Transverse colon (tissue), 4 donors: ENCODE data around the gene ARFGAP3. TPM values are rescaled to one million over a fixed set of nuclear protein-coding genes. Genes with fewer than 3 reads are reported as not detected.
"Not testable (repeated sequence)": the region's sequence is repeated elsewhere in the genome, so short reads cannot be mapped to it uniquely, and the experiment has no call there.

Experiments used
- DNase-seq: peaks from one replicate; pipeline ENCODE4 v3.0.0-alpha.2; 2019
- H3K27ac ChIP-seq, 4 donors: fragments of 200-600 bp; sonication (generic); 2 replicates each; pipeline ENCODE4 v1.5.1; 2016 to 2018; ENCODE audit warnings: inconsistent platforms in 4 of 4
- H3K27me3 ChIP-seq: fragments of 200-600 bp; sonication (generic); 2 replicates; pipeline ENCODE4 v1.5.1; 2017; ENCODE audit warnings: inconsistent platforms
- H3K36me3 ChIP-seq, 4 donors: fragments of 200-600 bp; sonication (generic); 2 replicates each; pipeline ENCODE4 v1.5.1; 2017 to 2019; ENCODE audit warnings: inconsistent platforms in 4 of 4
- H3K4me1 ChIP-seq, 4 donors: fragments of 200-600 bp; sonication (generic); 2 replicates each; pipeline ENCODE4 v1.5.1; 2017 to 2020; ENCODE audit warnings: inconsistent platforms in 4 of 4
- H3K4me3 ChIP-seq, 4 donors: fragments of 200-600 bp; sonication (generic); 1 replicate in 1 of 4; 2 replicates in 3 of 4; pipeline versions ENCODE4 v1.5.1 to v1.6.1; 2017 to 2019; ENCODE audit warnings: inconsistent platforms in 4 of 4
- H3K9me3 ChIP-seq, 2 donors: fragments of 200-600 bp; sonication (generic); 2 replicates each; pipeline ENCODE4 v1.5.1; 2017 to 2019; ENCODE audit warnings: inconsistent platforms in 2 of 2
- CTCF ChIP-seq, 5 experiments: fragments of 200-600 bp in 3 of 5; fragments of 450-650 bp in 2 of 5; sonication (generic) in 3 of 5; IDR thresholded peaks; 1 replicate in 2 of 5; 2 replicates in 3 of 5; pipeline ENCODE4 v1.5.1; 2016 to 2017; ENCODE audit warnings: antibody characterized with exemption in 5 of 5, inconsistent platforms in 3 of 5, mild to moderate bottlenecking in 2 of 5, moderate library complexity in 1 of 5
- EP300 ChIP-seq: sonication (generic); formaldehyde crosslinking; IDR thresholded peaks from one replicate; pipeline ENCODE4 v1.6.1; 2017; ENCODE audit warnings: antibody characterized with exemption, low read depth
- POLR2A ChIP-seq: fragments of 450-650 bp; IDR thresholded peaks from one replicate; pipeline ENCODE4 v1.6.1; 2016; ENCODE audit warnings: antibody characterized with exemption, mild to moderate bottlenecking, moderate library complexity
- POLR2AphosphoS5 ChIP-seq, 3 donors: sonication (generic); formaldehyde crosslinking; IDR thresholded peaks; one replicate each; pipeline ENCODE4 v1.6.1; 2016; ENCODE audit warnings: antibody characterized with exemption in 3 of 3
- WGBS, 2 donors: methylation state at CpG; one replicate each; pipeline ENCODE4 v1.1.5; 2018; ENCODE audit warnings: low coverage in 1 of 2; 5-methylcytosine and 5-hydroxymethylcytosine counted together
- in situ Hi-C, 4 donors: fragments of 200-750 bp; cut with MboI; loops; one replicate each; pipeline versions ENCODE4 v1.15.0 to v1.15.1; 2017; ENCODE audit warnings: low sequenced_read_pairs in 3 of 4, low pct_ligation_motif_present in 1 of 4, low pct_unique_long_range_greater_than_20kb in 1 of 4
- intact Hi-C: fragments of 100-400 bp; cut with DNase I; formaldehyde crosslinking; loops from one replicate; pipeline ENCODE4 v1.15.1; 2023; ENCODE audit warnings: low total_unique reads
- total RNA-seq, 4 donors: library from RNA; depleted of rRNA; stranded (reverse); fragments of >200 nt; gene quantifications; one replicate each; pipeline ENCODE4 v1.1.0, GENCODE V29; 2016

Gene ARFGAP3
- total RNA-seq, 4 donors from 2014 or later = 24.3 to 43.5 (median 33.3) TPM

DNA sequence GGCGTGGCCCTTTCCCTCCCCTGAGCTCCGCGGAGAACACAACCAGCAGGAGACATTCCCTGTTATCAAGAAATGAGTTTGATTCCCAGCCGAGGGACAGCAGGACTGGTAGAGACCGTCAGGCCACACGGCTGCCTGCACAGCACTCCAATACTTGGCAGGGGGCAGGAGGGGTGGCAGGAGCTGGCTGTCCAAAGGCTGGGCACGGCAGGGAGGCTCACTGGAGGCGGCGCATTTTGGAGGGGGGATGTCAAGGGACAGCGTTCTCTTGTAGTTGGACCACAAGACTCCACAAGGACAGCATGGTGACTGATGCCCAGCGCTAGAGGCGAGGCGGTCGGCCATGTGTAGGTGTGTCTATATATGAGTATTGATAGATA is 69.7 kb downstream of the ARFGAP3 start:
- intact Hi-C loops = no loop called here
- Histone ChIP-seq H3K27me3 (no peaks in the 10 kb centered on the region), H3K4me3 (no peak overlapping the region), H3K9me3 (no peaks in the 10 kb centered on the region), H3K36me3 (no peaks in the 10 kb centered on the region), H3K4me1 (peaks cover 0 to 8% (median 2%) of the 10 kb centered on the region in 4 donors), H3K27ac (no peak overlapping the region)
- in situ Hi-C loops = no loop called here
- no peak for DNase-seq
- 60 to 88% methylated on average over 1 to 14 of the region's 14 CpGs for WGBS, 2 donors
- TF ChIP-seq CTCF (IDR thresholded peaks at IDR 0.05) (no peak), POLR2AphosphoS5 (IDR thresholded peaks at IDR 0.05) (no peak), POLR2A (no peak), EP300 (no peak)

GRCh38 chr22:42786606-42787356 is 70.3 kb downstream of the ARFGAP3 start:
- in situ Hi-C loops = no loop called here
- peaks cover 0 to 6% (median under 1%) of the 10 kb centered on the region in 4 donors for H3K4me1 ChIP-seq
- no peak for DNase-seq
- H3K27me3 ChIP-seq = no peaks in the 10 kb centered on the region
- no peak for TF ChIP-seq CTCF (IDR thresholded peaks at IDR 0.05)
- no peak for TF ChIP-seq POLR2AphosphoS5 (IDR thresholded peaks at IDR 0.05)
- no peak for TF ChIP-seq POLR2A
- TF ChIP-seq EP300 = no peak
- WGBS, 2 donors = 82 to 90% methylated on average over 4 to 16 of the region's 16 CpGs
- H3K36me3 ChIP-seq = no peaks in the 10 kb centered on the region
- H3K27ac ChIP-seq = no peak overlapping the region
- intact Hi-C loops = no loop called here
- H3K9me3 ChIP-seq = no peaks in the 10 kb centered on the region
- H3K4me3 ChIP-seq = no peak overlapping the region

DNA sequence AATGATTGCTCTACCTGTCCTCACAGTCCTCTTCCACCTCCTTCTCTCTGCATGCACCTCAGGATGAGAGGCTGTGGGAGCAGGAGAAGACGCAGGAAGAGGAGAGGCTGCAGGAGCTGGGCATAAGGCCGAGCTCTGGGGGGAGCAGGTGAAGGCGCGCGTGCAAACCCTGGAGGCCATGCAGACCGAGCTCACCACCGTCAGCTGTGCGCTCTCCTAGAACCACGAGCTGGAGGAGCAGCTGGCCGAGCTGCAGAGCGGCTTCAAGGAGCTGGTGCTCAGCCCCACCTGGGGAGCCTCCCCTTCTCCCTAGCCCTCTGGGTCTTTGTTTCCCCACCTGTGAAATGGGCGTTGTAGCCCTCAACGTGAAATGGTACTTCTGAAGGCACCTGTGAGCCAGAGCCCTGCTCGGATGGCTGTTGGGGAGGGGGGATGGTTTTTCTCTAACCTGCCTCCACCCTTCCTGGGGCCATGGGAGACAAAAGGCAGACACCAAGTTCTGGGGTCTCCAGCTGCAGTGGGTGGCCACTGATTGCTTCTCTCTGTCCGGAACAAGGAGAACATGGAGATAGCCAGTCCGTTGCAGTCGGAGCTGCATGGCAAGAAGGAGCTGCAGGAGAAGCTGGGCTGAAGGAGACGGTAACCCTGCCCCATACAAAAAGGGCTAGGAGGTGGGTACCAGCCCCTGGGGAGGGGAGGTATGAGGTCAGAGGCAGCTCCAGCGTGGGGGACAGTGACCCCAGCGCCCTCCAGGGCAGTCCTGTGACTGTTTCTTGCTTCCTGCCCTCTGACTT is 71.2 kb downstream of the ARFGAP3 start:
- DNase-seq = no peak
- Histone ChIP-seq H3K27me3 (no peaks in the 10 kb centered on the region), H3K4me3 (no peak overlapping the region), H3K4me1 (no peaks in the 10 kb centered on the region), H3K36me3 (no peaks in the 10 kb centered on the region), H3K27ac (no peak overlapping the region), H3K9me3 (no peaks in the 10 kb centered on the region)
- in situ Hi-C loops (no loop called here), intact Hi-C loops (no loop called here)
- 75% methylated on average over 11 of the region's 20 CpGs; no CpG with 5 or more reads in 1 of the 2 donors for WGBS, 2 donors
- TF ChIP-seq CTCF (IDR thresholded peaks at IDR 0.05) (no peak), POLR2A (no peak), EP300 (no peak), POLR2AphosphoS5 (IDR thresholded peaks at IDR 0.05) (no peak)

GRCh38 chr22:42782306-42782705 is 74.8 kb downstream of the ARFGAP3 start:
- H3K27me3 ChIP-seq, intact Hi-C loops, in situ Hi-C loops, H3K4me3 ChIP-seq, H3K4me1 ChIP-seq, DNase-seq, H3K36me3 ChIP-seq, H3K9me3 ChIP-seq, H3K27ac ChIP-seq: not testable (repeated sequence)
- WGBS, 2 donors = 75 to 79% methylated on average over 2 to 9 of the region's 9 CpGs
